IPS-20b (cell line): ENCODE data around the gene GAB3.
"Not testable (repeated sequence)": the region's sequence is repeated elsewhere in the genome, so short reads cannot be mapped to it uniquely, and the experiment has no call there.

ENCODE experiments used
- H3K27ac ChIP-seq: one replicate; pipeline ENCODE4 v1.5.1; 2013; ENCODE audit warnings: low read length
- H3K27me3 ChIP-seq: 2 replicates; pipeline ENCODE4 v1.6.1; 2013; ENCODE audit warnings: mild to moderate bottlenecking, low read length, inconsistent platforms; ENCODE audit not compliant: insufficient read depth
- H3K36me3 ChIP-seq: 2 replicates; pipeline ENCODE4 v1.6.1; 2013; ENCODE audit warnings: low read depth, mild to moderate bottlenecking, inconsistent platforms, low read length, moderate library complexity; ENCODE audit not compliant: insufficient read depth
- H3K4me1 ChIP-seq: 2 replicates; pipeline ENCODE4 v1.6.1; 2013; ENCODE audit warnings: mild to moderate bottlenecking, control low read depth, inconsistent platforms, low read length, moderate library complexity; ENCODE audit not compliant: insufficient read depth
- H3K4me3 ChIP-seq: 2 replicates; pipeline ENCODE4 v1.5.1; 2013; ENCODE audit warnings: mild to moderate bottlenecking, low read length, inconsistent platforms
- H3K9ac ChIP-seq: 2 replicates; pipeline ENCODE4 v1.6.1; 2013; ENCODE audit warnings: low read depth, mild to moderate bottlenecking, inconsistent platforms, low read length, moderate library complexity
- H3K9me3 ChIP-seq: 2 replicates; pipeline ENCODE4 v1.6.1; 2013; ENCODE audit warnings: mild to moderate bottlenecking, low read depth, low read length, inconsistent platforms; ENCODE audit not compliant: insufficient read depth

Gene GAB3

GRCh38 chrX:154650221-154650510 is 100.7 kb downstream of the GAB3 start:
- H3K27ac ChIP-seq = no peak overlapping the region
- no peaks in the 10 kb centered on the region for H3K36me3 ChIP-seq
- no peak overlapping the region for H3K9ac ChIP-seq
- no peaks in the 10 kb centered on the region for H3K9me3 ChIP-seq
- H3K4me3 ChIP-seq = no peak overlapping the region
- no peaks in the 10 kb centered on the region for H3K27me3 ChIP-seq
- H3K4me1 ChIP-seq = 0 out of 2 replicates have a peak, but pooled peaks cover 2% of the 10 kb centered on the region

GRCh38 chrX:154649503-154650220 is 101.2 kb downstream of the GAB3 start:
- H3K9me3 ChIP-seq = no peaks in the 10 kb centered on the region
- H3K27ac ChIP-seq = no peak overlapping the region
- H3K36me3 ChIP-seq = no peaks in the 10 kb centered on the region
- H3K4me3 ChIP-seq = no peak overlapping the region
- no peak overlapping the region for H3K9ac ChIP-seq
- 0 out of 2 replicates have a peak, but pooled peaks cover 2% of the 10 kb centered on the region for H3K4me1 ChIP-seq
- no peaks in the 10 kb centered on the region for H3K27me3 ChIP-seq

- Histone ChIP-seq H3K27ac (no peak overlapping the region), H3K4me3 (no peak overlapping the region), H3K9ac (no peak overlapping the region), H3K9me3 (no peaks in the 10 kb centered on the region), H3K4me1 (0 out of 2 replicates have a peak, but pooled peaks cover 2% of the 10 kb centered on the region), H3K36me3 (no peaks in the 10 kb centered on the region), H3K27me3 (no peaks in the 10 kb centered on the region)
Measured at GRCh38 chrX:154648931-154649330, 101.9 kb downstream of the GAB3 start.

GRCh38 chrX:154645745-154646378 is 105.0 kb downstream of the GAB3 start:
- H3K27me3 ChIP-seq, H3K9ac ChIP-seq, H3K4me3 ChIP-seq, H3K36me3 ChIP-seq, H3K9me3 ChIP-seq, H3K27ac ChIP-seq, H3K4me1 ChIP-seq: not testable (repeated sequence)

- H3K27ac ChIP-seq, H3K9me3 ChIP-seq, H3K36me3 ChIP-seq, H3K4me1 ChIP-seq, H3K4me3 ChIP-seq, H3K9ac ChIP-seq, H3K27me3 ChIP-seq: not testable (repeated sequence)
Measured at GRCh38 chrX:154643708-154644107, 107.2 kb downstream of the GAB3 start.

GRCh38 chrX:154641740-154642139 is 109.1 kb downstream of the GAB3 start:
- not testable (repeated sequence) for H3K9ac ChIP-seq, H3K9me3 ChIP-seq, H3K4me1 ChIP-seq, H3K27me3 ChIP-seq, H3K4me3 ChIP-seq, H3K36me3 ChIP-seq, H3K27ac ChIP-seq

GRCh38 chrX:154633661-154634060 is 117.2 kb downstream of the GAB3 start:
- not testable (repeated sequence) for H3K9ac ChIP-seq, H3K36me3 ChIP-seq, H3K27me3 ChIP-seq, H3K4me3 ChIP-seq, H3K27ac ChIP-seq, H3K9me3 ChIP-seq, H3K4me1 ChIP-seq

- not testable (repeated sequence) for H3K4me3 ChIP-seq, H3K9ac ChIP-seq
Measured at GRCh38 chrX:154630949-154631348, 119.9 kb downstream of the GAB3 start.

GRCh38 chrX:154628960-154629359 is 121.9 kb downstream of the GAB3 start:
- not testable (repeated sequence) for H3K9me3 ChIP-seq, H3K4me1 ChIP-seq, H3K4me3 ChIP-seq, H3K9ac ChIP-seq, H3K27me3 ChIP-seq, H3K36me3 ChIP-seq, H3K27ac ChIP-seq

More at GRCh38 chrX:154630949-154631348, 119.9 kb downstream of the GAB3 start:
- not testable (repeated sequence) for H3K4me1 ChIP-seq, H3K9me3 ChIP-seq, H3K36me3 ChIP-seq, H3K27ac ChIP-seq, H3K27me3 ChIP-seq
